Astrocyte (in vitro differentiated cells and primary cell): ENCODE data around the gene UBXN4. TPM values are rescaled to one million over a fixed set of nuclear protein-coding genes. Genes with fewer than 3 reads are reported as not detected.
A peak's percentile ranks its signal among the peaks of the same experiment; 100 is the strongest.

Source experiments
- DNase-seq: peaks from one replicate; pipeline ENCODE4 v3.0.0-alpha.2; 2010; ENCODE audit warnings: low read depth
- FAIRE-seq: peaks from 2 replicates; lab custom pipeline; 2011; peaks lifted over from hg19 to GRCh38; lab: Jason Lieb, UNC
- H2AFZ ChIP-seq: 2 replicates; pipeline ENCODE4 v1.6.0; 2012; ENCODE audit warnings: low read depth, low read length, inconsistent platforms
- H3K27ac ChIP-seq: 2 replicates; pipeline ENCODE4 v1.5.1; 2011; ENCODE audit warnings: low read depth, low read length, inconsistent platforms
- H3K27me3 ChIP-seq: 2 replicates; pipeline ENCODE4 v1.6.0; 2011; ENCODE audit warnings: low read length, inconsistent platforms; ENCODE audit not compliant: insufficient read depth
- H3K36me3 ChIP-seq: 2 replicates; pipeline ENCODE4 v1.5.1; 2011; ENCODE audit warnings: low read length, inconsistent platforms; ENCODE audit not compliant: insufficient read depth
- H3K4me1 ChIP-seq: 2 replicates; pipeline ENCODE4 v1.5.1; 2011; ENCODE audit warnings: low read length, inconsistent platforms; ENCODE audit not compliant: insufficient read depth
- H3K4me2 ChIP-seq: 2 replicates; pipeline ENCODE4 v1.6.0; 2012; ENCODE audit warnings: low read length, inconsistent platforms
- H3K4me3 ChIP-seq: 2 replicates; pipeline ENCODE4 v1.5.1; 2011; ENCODE audit warnings: low read depth, mild to moderate bottlenecking, low read length, inconsistent platforms; ENCODE audit not compliant: insufficient read depth
- H3K79me2 ChIP-seq: 2 replicates; pipeline ENCODE4 v1.6.0; 2012; ENCODE audit warnings: mild to moderate bottlenecking, low read length, inconsistent platforms; ENCODE audit not compliant: insufficient read depth
- H3K9ac ChIP-seq: 2 replicates; pipeline ENCODE4 v1.6.0; 2012; ENCODE audit warnings: mild to moderate bottlenecking, low read length, inconsistent platforms
- H3K9me3 ChIP-seq: 2 replicates; pipeline ENCODE4 v1.5.1; 2012; ENCODE audit warnings: low read depth, mild to moderate bottlenecking, low read length, inconsistent platforms; ENCODE audit not compliant: insufficient read depth
- H4K20me1 ChIP-seq: 2 replicates; pipeline ENCODE4 v1.6.0; 2012; ENCODE audit warnings: low read length, inconsistent platforms; ENCODE audit not compliant: insufficient read depth
- H3K27ac Mint-ChIP-seq: one replicate; pipeline ENCODE4 v1.8.0; 2021; ENCODE audit warnings: mild to moderate bottlenecking, mixed read lengths; ENCODE audit not compliant: unreplicated experiment
- H3K27me3 Mint-ChIP-seq: one replicate; pipeline ENCODE4 v1.8.0; 2021; ENCODE audit warnings: low read depth, mixed read lengths; ENCODE audit not compliant: unreplicated experiment
- H3K36me3 Mint-ChIP-seq: one replicate; pipeline ENCODE4 v1.8.0; 2021; ENCODE audit warnings: low read depth, mixed read lengths; ENCODE audit not compliant: unreplicated experiment
- H3K4me1 Mint-ChIP-seq: one replicate; pipeline ENCODE4 v1.8.0; 2021; ENCODE audit warnings: low read depth, mixed read lengths; ENCODE audit not compliant: unreplicated experiment
- H3K4me3 Mint-ChIP-seq: one replicate; pipeline ENCODE4 v1.8.0; 2021; ENCODE audit warnings: mild to moderate bottlenecking, moderate library complexity, mixed read lengths; ENCODE audit not compliant: unreplicated experiment
- H3K9me3 Mint-ChIP-seq: one replicate; pipeline ENCODE4 v1.8.0; 2021; ENCODE audit warnings: mild to moderate bottlenecking, mixed read lengths; ENCODE audit not compliant: unreplicated experiment
- CTCF ChIP-seq: IDR thresholded peaks from 2 replicates; pipeline ENCODE4 v1.5.1; 2011; ENCODE audit warnings: low read depth, mild to moderate bottlenecking, inconsistent platforms, low read length, moderate library complexity; ENCODE audit not compliant: insufficient read depth
- EZH2 ChIP-seq: IDR thresholded peaks from 2 replicates; pipeline ENCODE4 v1.6.1; 2012; ENCODE audit warnings: mild to moderate bottlenecking, low read length, inconsistent platforms; ENCODE audit not compliant: insufficient read depth
- total RNA-seq: library from RNA; stranded (reverse); gene quantifications from 2 replicates; pipeline ENCODE4 v1.2.1, GENCODE V29; 2021

The UBXN4 gene
- total RNA-seq, 1 donor from 2014 or later, result 79.4 TPM

GRCh38 chr2:135817951-135818350 lies 76.3 kb downstream of the UBXN4 start:
- peaks cover 12% of the 10 kb centered on the region for H3K4me1 Mint-ChIP-seq
- H3K36me3 Mint-ChIP-seq, result peaks cover 2% of the 10 kb centered on the region
- Histone ChIP-seq H2AFZ (peak overlapping the region; percentile 46), H3K27ac (no peak overlapping the region), H3K9ac (no peak overlapping the region), H3K9me3 (peaks cover 2% of the 10 kb centered on the region), H3K4me2 (peak overlapping the region; percentile 35), H3K36me3 (no peaks in the 10 kb centered on the region), H4K20me1 (no peaks in the 10 kb centered on the region), H3K27me3 (no peaks in the 10 kb centered on the region), H3K79me2 (peaks cover 7% of the 10 kb centered on the region), H3K4me3 (no peak overlapping the region), H3K4me1 (peaks cover 38% of the 10 kb centered on the region)
- TF ChIP-seq CTCF (no peak), EZH2 (no peak)
- FAIRE-seq (no peak), DNase-seq (peak; percentile 34)
- no peak overlapping the region for H3K27ac Mint-ChIP-seq
- no peak overlapping the region for H3K4me3 Mint-ChIP-seq
- H3K27me3 Mint-ChIP-seq, result no peaks in the 10 kb centered on the region
- peaks cover 11% of the 10 kb centered on the region for H3K9me3 Mint-ChIP-seq

GRCh38 chr2:135818937-135819610 lies 77.4 kb downstream of the UBXN4 start:
- H3K4me3 Mint-ChIP-seq, result no peak overlapping the region
- no peak overlapping the region for H3K27ac Mint-ChIP-seq

More at GRCh38 chr2:135818937-135819610, 77.4 kb downstream of the UBXN4 start:
- Histone ChIP-seq H3K4me2 (peak overlapping the region; percentile 88), H3K9me3 (peaks cover 2% of the 10 kb centered on the region), H4K20me1 (no peaks in the 10 kb centered on the region), H3K4me3 (no peak overlapping the region), H3K27me3 (no peaks in the 10 kb centered on the region), H3K36me3 (no peaks in the 10 kb centered on the region), H3K79me2 (peaks cover 7% of the 10 kb centered on the region), H2AFZ (peak overlapping the region; percentile 74), H3K9ac (peak overlapping the region; percentile 72), H3K4me1 (peaks cover 38% of the 10 kb centered on the region), H3K27ac (peak overlapping the region; percentile 84)
- Mint-ChIP-seq H3K36me3 (peaks cover 9% of the 10 kb centered on the region), H3K27me3 (no peaks in the 10 kb centered on the region), H3K4me1 (peaks cover 12% of the 10 kb centered on the region), H3K9me3 (peaks cover 18% of the 10 kb centered on the region)
- DNase-seq (peak; percentile 42), FAIRE-seq (no peak)
- peak; percentile 41 for TF ChIP-seq CTCF
- no peak for TF ChIP-seq EZH2
